HepG2 (cell line): ENCODE measurements around the gene AMIGO3. TPM values are rescaled to one million over a fixed set of nuclear protein-coding genes. Genes with fewer than 3 reads are reported as not detected.

Experiments
- ATAC-seq: fragments of 200-7000 bp; cut with Tn5 transposase; 3 replicates; pipeline ENCODE4 v1.9.1; 2020; ENCODE audit warnings: mild to moderate bottlenecking, moderate library complexity
- BruUV-seq: library from RNA; stranded (reverse); fragments of 400-500 nt; replicated peaks from 2 replicates; lab custom pipeline; 2021; lab: Mats Ljungman, UMichigan
- CTCF ChIA-PET: fragments of 300-600 bp; formaldehyde crosslinking; extraction: SDS; loops from one replicate; lab custom pipeline; 2021; ENCODE audit warnings: low total read pairs, inconsistent platforms, low intra/inter-chr PET ratio; lab: Yijun Ruan, JAX
- POLR2A ChIA-PET: fragments of 350-600 bp; sonication (Branson Sonifier 250); formaldehyde crosslinking; loops from one replicate; lab custom pipeline; 2020; ENCODE audit warnings: antibody characterized with exemption, inconsistent platforms; lab: Yijun Ruan, JAX
- DNase-seq: peaks from one replicate; pipeline ENCODE4 v3.0.0-alpha.2; 2015; ENCODE audit warnings: low spot score
- FAIRE-seq: peaks from 3 replicates; lab custom pipeline; 2011; peaks lifted over from hg19 to GRCh38; lab: Jason Lieb, UNC
- H2AFZ ChIP-seq: one replicate; pipeline ENCODE4 v1.6.1; 2011; ENCODE audit warnings: low read length, inconsistent platforms
- H3K27ac ChIP-seq: fragments of 300-600 bp; 3 replicates; pipeline ENCODE4 v1.8.0; 2011; ENCODE audit warnings: mixed run types, mild to moderate bottlenecking, mixed read lengths, low read length, inconsistent platforms; ENCODE audit not compliant: insufficient read depth; ENCODE audit errors: extremely low read length
- H3K27me3 ChIP-seq, 2 experiments: fragments of 200-600 bp in 1 of 2; 2 replicates in 1 of 2; 3 replicates in 1 of 2; pipeline versions ENCODE4 v1.6.0 to v1.8.0; 2011; ENCODE audit warnings: low read length in 2 of 2, mild to moderate bottlenecking in 2 of 2, moderate library complexity in 2 of 2, inconsistent platforms in 1 of 2; ENCODE audit not compliant: insufficient read depth in 2 of 2, control insufficient read depth in 1 of 2
- H3K36me3 ChIP-seq, 2 experiments: fragments of 200-600 bp in 1 of 2; replicated peaks in 1 of 2; 2 replicates in 1 of 2; 3 replicates in 1 of 2; pipeline versions ENCODE4 v1.5.1 to v1.8.0; 2011; ENCODE audit warnings: low read length in 2 of 2, inconsistent platforms in 1 of 2; ENCODE audit not compliant: insufficient read depth in 2 of 2, control insufficient read depth in 1 of 2
- H3K4me1 ChIP-seq: 2 replicates; pipeline ENCODE4 v1.5.1; 2012; ENCODE audit warnings: low read length, inconsistent platforms; ENCODE audit not compliant: insufficient read depth
- H3K4me2 ChIP-seq: 2 replicates; pipeline ENCODE4 v1.6.0; 2011; ENCODE audit warnings: low read depth, low read length, inconsistent platforms
- H3K4me3 ChIP-seq, 3 experiments: fragments of 200-600 bp in 1 of 3; sonication (generic), shearing (Covaris generic) in 1 of 3; replicated peaks in 1 of 3; 2 replicates each; pipeline ENCODE4 v1.5.1; 2011 to 2016; ENCODE audit warnings: low read length in 3 of 3, inconsistent platforms in 2 of 3, low read depth in 2 of 3, mild to moderate bottlenecking in 2 of 3, control low read depth in 1 of 3, mixed read lengths in 1 of 3; ENCODE audit not compliant: insufficient read depth in 1 of 3
- H3K79me2 ChIP-seq: one replicate; pipeline ENCODE4 v1.6.1; 2011; ENCODE audit warnings: low read length, inconsistent platforms; ENCODE audit not compliant: insufficient read depth
- H3K9ac ChIP-seq: 2 replicates; pipeline ENCODE4 v1.6.0; 2011; ENCODE audit warnings: mild to moderate bottlenecking, low read depth, low read length, inconsistent platforms; ENCODE audit not compliant: insufficient read depth
- H3K9me3 ChIP-seq: 2 replicates; pipeline ENCODE4 v1.5.1; 2012; ENCODE audit warnings: mild to moderate bottlenecking, low read length
- H4K20me1 ChIP-seq: 2 replicates; pipeline ENCODE4 v1.6.0; 2011; ENCODE audit warnings: inconsistent platforms, mild to moderate bottlenecking, low read length, moderate library complexity; ENCODE audit not compliant: insufficient read depth
- FOXJ3 ChIP-seq: sonication (generic); formaldehyde crosslinking; IDR thresholded peaks from 2 replicates; pipeline ENCODE4 v1.4.0; 2020; ENCODE audit warnings: missing genetic modification reagents, mild to moderate bottlenecking, borderline replicate concordance
- HNF4A ChIP-seq: sonication (generic); formaldehyde crosslinking; IDR thresholded peaks from 2 replicates; pipeline ENCODE4 v1.4.0; 2020; ENCODE audit warnings: missing genetic modification reagents
- KLF11 ChIP-seq: IDR thresholded peaks from 2 replicates; pipeline ENCODE4 v1.6.1; 2016; ENCODE audit warnings: missing compliant biosample characterization
- NFKBIZ ChIP-seq: IDR thresholded peaks from 2 replicates; pipeline ENCODE4 v1.6.1; 2018; ENCODE audit warnings: missing genetic modification reagents, missing compliant biosample characterization
- NFYB ChIP-seq: sonication (generic); formaldehyde crosslinking; IDR thresholded peaks from 2 replicates; pipeline ENCODE4 v1.4.0; 2020; ENCODE audit warnings: missing genetic modification reagents
- PREB ChIP-seq: sonication (generic); formaldehyde crosslinking; IDR thresholded peaks from 2 replicates; pipeline ENCODE4 v1.4.0; 2020; ENCODE audit warnings: missing genetic modification reagents
- SMAD9 ChIP-seq: sonication (generic); formaldehyde crosslinking; IDR thresholded peaks from 2 replicates; pipeline ENCODE4 v1.5.1; 2020; ENCODE audit warnings: mild to moderate bottlenecking, missing genetic modification reagents
- TFDP1 ChIP-seq: IDR thresholded peaks from 2 replicates; pipeline ENCODE4 v1.6.1; 2016; ENCODE audit warnings: missing compliant biosample characterization, missing genetic modification reagents, borderline replicate concordance
- ZIK1 ChIP-seq: sonication (generic); formaldehyde crosslinking; IDR thresholded peaks from 2 replicates; pipeline ENCODE4 v1.5.0; 2020; ENCODE audit warnings: mild to moderate bottlenecking, low read depth, missing genetic modification reagents, borderline replicate concordance
- ZNF205 ChIP-seq: IDR thresholded peaks from 2 replicates; pipeline ENCODE4 v1.6.1; 2018; ENCODE audit warnings: missing biosample characterization, missing genetic modification reagents
- ZNF260 ChIP-seq: sonication (generic); formaldehyde crosslinking; IDR thresholded peaks from 2 replicates; pipeline ENCODE4 v1.4.0; 2020; ENCODE audit warnings: missing genetic modification reagents, low read depth, mild to moderate bottlenecking, borderline replicate concordance
- ZNF296 ChIP-seq: sonication (generic); formaldehyde crosslinking; conservative IDR thresholded peaks from 2 replicates; pipeline ENCODE4 v1.5.0; 2020; ENCODE audit warnings: mild to moderate bottlenecking, missing genetic modification reagents
- ZNF501 ChIP-seq: sonication (generic); formaldehyde crosslinking; IDR thresholded peaks from 2 replicates; pipeline ENCODE4 v1.5.1; 2020; ENCODE audit warnings: mild to moderate bottlenecking, moderate library complexity, missing genetic modification reagents
- ZNF572 ChIP-seq: sonication (generic); formaldehyde crosslinking; IDR thresholded peaks from 2 replicates; pipeline ENCODE4 v1.5.1; 2020; ENCODE audit warnings: mild to moderate bottlenecking, missing genetic modification reagents
- ZNF652 ChIP-seq: IDR thresholded peaks from 2 replicates; pipeline ENCODE4 v1.6.1; 2016; ENCODE audit warnings: low read depth, borderline replicate concordance
- ZNF788 ChIP-seq: sonication (generic); formaldehyde crosslinking; IDR thresholded peaks from 2 replicates; pipeline ENCODE4 v1.5.0; 2020; ENCODE audit warnings: mild to moderate bottlenecking, missing genetic modification reagents, borderline replicate concordance
- WGBS: methylation state at CpG from one replicate; pipeline ENCODE4 v1.1.6; 2017; ENCODE audit warnings: low lambda C conversion rate; 5-methylcytosine and 5-hydroxymethylcytosine counted together
- in situ Hi-C: cut with HindIII; loops from 2 replicates; pipeline ENCODE4 v1.10.0; 2017; ENCODE audit warnings: low pct_unique_long_range_greater_than_20kb; ENCODE audit not compliant: extremely low pct_ligation_motif_present
- intact Hi-C: fragments of 100-400 bp; cut with micrococcal nuclease; formaldehyde crosslinking; loops from one replicate; pipeline ENCODE4 v1.10.0; 2022; ENCODE audit not compliant: unreplicated experiment
- polyA plus RNA-seq, 8 experiments: library from polyadenylated mRNA; depleted of rRNA in 3 of 8; stranded (reverse) in 7 of 8; unstranded in 1 of 8; fragments of >200 nt; fragmentation: Illumina TruSeq in 4 of 8; extraction: Trizol in 4 of 8; gene quantifications; 2 replicates each; pipeline versions ENCODE4 v1.2.1 to v1.2.3, GENCODE V29; 2011 to 2016; ENCODE audit warnings: low read depth in 4 of 8, missing spikeins in 1 of 8, mixed read lengths in 1 of 8; ENCODE audit not compliant: insufficient read depth in 1 of 8
- total RNA-seq, 5 experiments: library from RNA; depleted of rRNA; stranded (reverse); fragments of >200 nt; fragmentation: Illumina TruSeq; extraction: Trizol; gene quantifications; 2 replicates each; pipeline ENCODE4 v1.2.3, GENCODE V29; 2016; ENCODE audit warnings: low read depth in 1 of 5
- TF ChIP-seq, protein P1 (sequence below): sonication (generic); formaldehyde crosslinking; IDR thresholded peaks from 2 replicates; pipeline ENCODE4 v1.4.0; 2020; ENCODE audit warnings: missing genetic modification reagents, mild to moderate bottlenecking, borderline replicate concordance

AMIGO3 gene
- total and polyA plus RNA-seq, 2 of the 13 experiments (the other 11 are each of a cell fraction or from before 2014, with no cell fraction given), result 0.35 TPM; not detected in 1

DNA sequence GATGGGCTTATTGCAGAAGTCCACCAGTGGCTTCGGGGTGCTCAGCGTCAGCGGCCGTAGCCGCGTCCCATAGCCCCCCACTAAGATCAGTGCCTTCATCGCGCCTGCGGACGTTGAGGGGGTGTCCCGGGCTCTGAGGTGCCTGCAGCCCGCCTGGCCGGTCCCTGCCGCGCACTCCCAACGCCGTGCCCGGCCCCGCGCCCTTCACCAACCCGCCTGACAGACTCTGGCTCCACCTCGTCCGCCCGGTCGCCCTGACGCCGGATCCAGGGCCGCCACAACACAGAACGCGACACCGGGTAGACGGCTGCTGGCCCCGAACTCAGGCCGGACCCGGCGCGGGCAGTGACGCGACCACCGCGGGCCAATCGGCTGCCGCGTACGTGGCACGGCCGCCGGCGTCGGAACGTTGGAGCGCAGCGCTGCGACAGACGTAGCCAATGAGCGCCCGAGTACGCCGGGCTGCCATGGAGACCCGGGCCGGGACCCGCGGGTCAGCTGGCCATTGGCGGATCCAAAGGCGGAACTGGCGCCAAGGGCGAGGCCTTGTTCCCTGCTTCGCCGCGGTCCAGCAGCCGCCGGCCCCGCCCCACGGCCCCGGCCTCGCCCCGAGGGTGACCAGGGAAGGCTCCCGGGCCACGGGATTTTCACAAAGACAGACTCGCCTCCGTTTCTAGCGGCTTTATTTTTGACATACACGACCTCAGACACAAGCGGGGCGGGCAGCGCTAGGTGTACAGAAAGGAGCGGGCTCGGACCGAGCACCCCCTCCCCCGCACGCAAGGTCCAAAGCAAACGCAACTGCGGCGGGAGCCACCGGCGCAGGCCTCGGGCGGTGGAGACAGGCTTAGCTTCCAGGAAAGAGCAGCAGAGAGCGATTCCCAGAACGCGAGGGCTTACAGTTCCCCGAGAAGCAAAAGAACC lies 4.4 kb upstream of the AMIGO3 start, which contains the start of gene GMPPB (continued):
- TF ChIP-seq PREB, result no peak
- no peak for TF ChIP-seq SMAD9 (CRISPR knock-in tag)
- TF ChIP-seq, all 625 proteins: peak for 243

- Histone ChIP-seq H3K4me2 (peak overlapping the region; percentile 88), H2AFZ (no peak overlapping the region), H3K9ac (peak overlapping the region; percentile 95), H3K36me3 (peaks cover 19 to 40% of the 10 kb centered on the region in 2 experiments), H4K20me1 (no peaks in the 10 kb centered on the region), H3K27ac (peak overlapping the region; percentile 87), H3K4me1 (peaks cover 21% of the 10 kb centered on the region), H3K79me2 (peaks cover 13% of the 10 kb centered on the region), H3K27me3 (no peaks in the 10 kb centered on the region), H3K4me3 (peak overlapping the region; percentile 80 to 100 (median 97); a peak in 5 of 6 replicates), H3K9me3 (no peaks in the 10 kb centered on the region)
- in situ Hi-C loops (no loop called here), intact Hi-C loops (no loop called here)
- DNase-seq, result peak; percentile 40
- peak; percentile 34 for ATAC-seq
- no peak for FAIRE-seq
- 0% methylated on average over 2 of the region's 20 CpGs for WGBS
- ChIA-PET CTCF (no interaction called here), POLR2A (interaction anchor here (0.8 kb wide), 1 partner anchor 85 kb away, joined by 3 read pairs; no protein-coding TSS in a partner anchor)
- no TSS peak for BruUV-seq
- TF ChIP-seq HNF4A (CRISPR knock-in tag) (no peak), FOXJ3 (CRISPR knock-in tag) (no peak), ZNF296 (CRISPR knock-in tag) (peak; percentile 68; the same call in 1 of the 2 replicates), KLF11 (no peak), ZNF788 (CRISPR knock-in tag) (no peak), ZNF205 (no peak), ZNF260 (CRISPR knock-in tag) (no peak), NFYB (no peak), ZNF572 (0 out of 2 replicates have a peak, but pooled peaks have one; percentile 60), ZIK1 (CRISPR knock-in tag) (no peak), NFKBIZ (CRISPR knock-in tag) (no peak), ZNF652 (CRISPR knock-in tag) (no peak), ZNF501 (no peak), TFDP1 (CRISPR knock-in tag) (no peak)
- TF ChIP-seq, protein P1, sequence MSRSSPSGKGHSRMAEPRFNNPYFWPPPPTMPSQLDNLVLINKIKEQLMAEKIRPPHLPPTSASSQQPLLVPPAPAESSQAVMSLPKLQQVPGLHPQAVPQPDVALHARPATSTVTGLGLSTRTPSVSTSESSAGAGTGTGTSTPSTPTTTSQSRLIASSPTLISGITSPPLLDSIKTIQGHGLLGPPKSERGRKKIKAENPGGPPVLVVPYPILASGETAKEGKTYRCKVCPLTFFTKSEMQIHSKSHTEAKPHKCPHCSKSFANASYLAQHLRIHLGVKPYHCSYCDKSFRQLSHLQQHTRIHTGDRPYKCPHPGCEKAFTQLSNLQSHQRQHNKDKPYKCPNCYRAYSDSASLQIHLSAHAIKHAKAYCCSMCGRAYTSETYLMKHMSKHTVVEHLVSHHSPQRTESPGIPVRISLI (CRISPR knock-in tag), result no peak
These were observed 3.8 kb upstream of the AMIGO3 start for GRCh38 chr3:49723296-49723627.
